GM18520 (cell line): Measurements from ENCODE around the gene NMT2.
A peak's percentile ranks its signal among the peaks of the same experiment; 100 is the strongest.

Source experiments
- ATAC-seq: cut with Tn5 transposase; IDR thresholded peaks from one replicate; pipeline ENCODE4 v1.9.1; 2021; ENCODE audit not compliant: unreplicated experiment

Gene NMT2

DNA sequence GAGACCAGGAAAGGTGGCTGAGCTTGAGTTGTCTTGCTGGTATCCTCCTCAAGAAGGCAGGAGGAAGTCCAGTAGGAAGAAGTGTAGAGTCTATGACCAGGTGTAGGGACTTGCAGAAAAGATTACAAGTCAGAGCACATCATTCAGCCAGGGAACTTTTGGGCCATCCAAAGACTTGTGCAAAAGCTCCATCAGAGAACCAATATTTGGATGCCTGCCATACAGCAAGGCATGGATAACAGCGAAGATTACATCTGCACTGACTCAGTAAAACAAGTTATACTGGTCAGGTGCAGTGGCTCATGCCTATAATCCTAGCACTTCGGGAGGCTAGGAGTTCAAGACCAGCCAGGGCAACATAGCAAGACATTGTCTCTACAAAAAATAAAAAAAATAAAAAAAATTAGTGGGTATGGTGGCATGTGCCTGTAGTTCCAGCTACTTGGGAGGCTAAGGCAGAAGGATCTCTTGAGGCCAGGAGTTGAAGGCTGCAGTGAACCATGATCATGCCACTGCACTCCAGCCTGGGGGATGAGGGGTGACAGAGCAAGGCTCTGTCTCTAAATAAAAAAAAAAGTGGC lies 13.2 kb upstream of the NMT2 start:
- ATAC-seq, result no peak

DNA sequence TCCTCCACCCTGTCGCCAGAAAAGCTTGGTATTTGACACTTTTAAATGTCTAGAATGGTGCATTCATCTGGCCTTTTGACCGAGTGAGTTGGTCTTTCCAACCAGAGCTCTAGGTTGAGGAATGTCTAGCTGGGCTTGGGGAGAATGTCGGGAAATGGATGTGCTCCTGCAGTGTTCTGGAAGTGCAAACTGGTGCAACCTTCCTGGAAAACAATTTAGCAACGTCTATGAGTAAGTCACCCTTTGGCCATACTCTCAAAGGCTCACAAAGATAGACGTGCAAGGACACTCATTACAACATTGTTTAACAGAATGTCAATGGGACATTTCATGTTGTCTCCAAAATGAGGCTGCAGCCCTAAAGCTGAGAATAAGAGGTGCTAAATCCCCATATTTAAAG lies 12.2 kb upstream of the NMT2 start:
- ATAC-seq, result no peak

DNA sequence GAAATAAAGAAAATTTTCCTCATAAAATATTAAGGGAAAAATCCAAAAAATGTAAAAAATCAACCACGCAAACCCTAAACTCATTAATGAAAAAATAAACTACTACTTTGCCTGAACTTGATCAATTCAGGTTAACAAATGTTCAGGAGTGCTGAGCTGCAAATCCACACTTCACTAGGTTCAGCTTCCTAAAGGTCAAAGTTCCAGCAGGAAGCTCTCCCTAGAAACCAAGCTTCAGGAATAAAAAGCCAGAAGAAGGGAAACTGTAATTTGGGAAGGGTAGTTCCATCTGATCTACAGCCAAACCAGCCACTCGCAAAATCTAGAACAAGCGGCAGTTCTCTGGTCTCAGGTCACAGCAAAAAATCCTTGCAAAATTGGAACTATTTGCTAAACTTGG lies 7.8 kb upstream of the NMT2 start:
- ATAC-seq, result no peak

DNA sequence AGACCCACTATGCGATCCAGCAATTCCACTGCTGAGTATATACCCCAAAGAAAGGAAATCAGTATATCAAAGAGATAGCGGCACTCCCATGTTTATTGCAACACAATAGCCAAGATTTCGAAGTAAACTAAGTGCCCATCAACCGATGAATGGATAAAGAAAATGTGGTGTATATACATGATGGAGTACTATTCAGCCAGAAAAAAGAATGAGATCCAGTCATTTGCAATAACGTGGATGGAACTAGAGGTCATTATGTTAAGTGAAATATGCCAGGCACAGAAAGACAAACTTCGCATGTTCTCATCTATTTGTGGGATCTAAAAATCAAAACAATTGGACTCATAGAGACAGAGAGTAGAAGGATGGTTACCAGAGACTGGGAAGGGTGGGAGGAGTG lies 7.1 kb upstream of the NMT2 start:
- no peak for ATAC-seq

DNA sequence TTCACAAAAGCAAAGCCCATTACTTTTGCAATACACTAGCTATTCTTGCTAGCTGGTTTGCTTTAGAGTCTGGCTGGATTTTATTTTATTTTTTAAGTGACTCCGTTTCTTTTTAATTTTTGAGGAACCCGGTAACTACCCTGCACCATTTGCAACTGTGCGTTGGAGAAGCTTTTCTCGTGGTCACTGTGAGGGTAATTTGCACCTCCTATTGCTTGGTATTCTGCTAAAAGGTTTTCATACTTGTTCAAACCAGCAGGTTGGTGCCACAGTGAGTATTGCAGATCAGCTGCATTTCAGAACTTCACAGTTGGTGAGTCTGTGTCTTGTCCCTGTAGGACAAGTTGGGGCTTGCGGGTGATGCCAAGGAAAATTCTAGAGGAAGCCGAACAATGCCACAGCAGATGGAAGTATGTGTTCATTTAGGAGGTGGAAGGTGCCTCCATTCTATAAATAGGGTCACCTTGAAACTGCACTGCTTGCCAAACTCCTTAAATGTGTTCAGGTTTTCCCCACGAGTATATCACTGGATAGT lies 3.9 kb upstream of the NMT2 start:
- ATAC-seq, result no peak

DNA sequence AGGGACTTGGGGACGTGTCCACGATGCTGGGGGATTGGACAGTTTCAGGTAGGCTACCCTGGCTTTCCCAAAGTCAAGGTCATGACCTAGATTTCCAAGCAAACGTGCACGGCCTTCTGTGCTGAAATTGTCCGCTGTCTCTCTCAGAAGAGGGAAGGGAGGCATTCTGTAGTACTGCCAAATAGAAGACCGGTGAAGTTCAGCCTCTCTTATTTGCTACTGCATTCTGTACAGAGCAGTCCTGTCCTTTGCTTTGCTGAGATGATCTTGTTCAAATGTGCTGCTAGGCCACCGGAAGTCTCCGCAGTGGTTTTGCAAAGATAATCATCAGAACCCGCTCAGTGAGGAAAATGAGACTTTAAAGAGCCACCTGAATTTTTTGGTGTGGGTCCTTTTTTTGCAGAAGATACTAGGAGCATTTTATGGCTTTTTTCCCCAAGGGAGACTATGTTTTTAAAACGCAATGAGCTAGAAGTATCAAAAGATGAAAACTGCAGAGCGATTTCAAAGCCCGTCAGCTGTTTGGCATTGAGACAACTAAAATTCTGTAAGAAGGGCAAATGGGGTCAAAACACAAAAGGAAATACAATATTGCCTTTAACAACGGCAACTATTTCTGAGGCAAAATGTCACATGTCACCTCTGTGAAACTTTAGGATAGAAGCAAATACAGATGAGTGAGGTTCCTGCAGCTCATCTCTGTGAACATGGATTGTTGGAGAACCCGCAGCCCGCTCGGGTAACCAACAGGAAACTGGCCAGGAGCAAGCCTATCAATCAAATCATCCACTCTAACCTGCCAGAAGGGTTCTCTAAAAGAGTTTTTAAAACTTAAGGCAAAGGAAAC lies 1.3 kb upstream of the NMT2 start:
- ATAC-seq, result no peak

DNA sequence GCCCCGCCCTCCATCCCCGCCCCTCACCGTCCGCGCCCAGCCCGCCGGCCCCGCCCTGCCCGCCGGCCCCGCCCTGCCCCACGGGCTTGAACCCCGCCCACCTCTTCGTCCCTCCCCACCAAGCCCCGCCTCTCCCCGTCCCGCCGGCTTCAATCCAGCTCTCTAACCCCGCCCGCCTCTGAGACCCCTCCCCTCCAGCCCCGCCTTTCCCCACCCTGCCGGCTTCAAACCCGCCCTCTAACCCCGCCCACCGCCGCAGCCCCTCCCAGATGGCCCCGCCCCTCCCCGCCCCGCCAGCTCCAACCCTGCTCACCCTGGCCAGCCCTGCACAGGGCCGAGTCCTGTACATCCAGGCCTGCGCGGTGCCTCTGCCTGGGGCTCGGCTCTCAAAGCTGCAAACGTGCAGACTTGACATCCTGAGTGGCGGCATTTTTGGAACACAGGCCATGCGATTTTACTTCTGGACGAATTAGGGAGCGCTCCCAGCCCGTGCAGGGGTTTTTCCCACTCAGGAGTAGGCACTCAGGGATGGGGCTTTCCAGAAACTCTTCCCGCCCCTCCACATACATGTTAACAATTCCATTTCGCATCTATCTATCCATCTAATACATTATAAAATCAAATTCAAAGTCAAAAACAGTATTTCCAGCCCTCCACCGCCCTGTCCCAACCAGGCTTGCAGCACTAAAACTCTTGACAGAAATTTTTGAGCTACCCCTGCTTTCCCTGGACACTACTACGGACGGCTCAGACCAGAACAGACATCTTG lies 477 bp upstream of the NMT2 start:
- peak; percentile 19 for ATAC-seq

DNA sequence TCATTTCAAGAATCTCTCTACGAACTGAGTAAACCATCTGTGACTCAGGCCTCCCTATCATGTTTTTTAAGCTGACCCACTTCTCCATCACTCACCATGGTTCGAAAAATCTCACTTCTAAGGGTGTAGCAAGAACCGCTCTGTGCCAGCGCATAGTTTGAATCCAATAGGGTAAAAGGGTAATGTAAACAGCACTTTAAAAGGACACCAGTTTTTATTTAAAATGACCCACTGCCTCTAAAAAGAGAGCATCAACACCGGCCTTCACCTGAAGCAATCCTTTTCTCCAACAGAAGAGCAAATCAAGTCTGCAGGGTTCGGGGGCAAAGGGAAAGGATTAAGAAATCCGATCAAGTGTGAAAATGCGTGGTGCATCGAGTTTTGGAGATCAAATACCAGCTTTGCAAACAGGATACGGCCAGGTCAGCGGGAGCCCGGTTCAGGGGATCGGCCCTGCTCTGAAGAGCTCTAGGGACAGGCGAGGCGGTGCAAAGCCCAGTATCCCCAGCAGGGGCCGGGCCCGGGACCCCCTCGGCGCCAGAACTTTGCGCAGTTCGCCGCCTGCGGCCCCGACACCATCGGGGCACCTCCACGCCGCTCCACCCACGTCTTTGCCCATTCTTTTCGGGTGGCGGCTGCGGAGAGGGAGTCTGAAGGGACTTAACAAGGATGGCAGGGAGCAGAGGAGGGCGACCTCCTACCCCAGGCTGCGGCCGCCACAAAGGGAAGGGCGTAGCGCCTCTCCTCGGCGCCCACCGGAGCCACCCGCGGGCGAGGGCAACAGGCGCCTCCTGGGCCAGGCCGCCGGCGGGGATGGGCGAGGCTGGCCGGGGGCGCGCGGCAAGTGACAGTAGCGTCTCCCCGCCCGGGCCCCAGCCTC lies 842 bp downstream of the NMT2 start:
- peak; percentile 14 for ATAC-seq

DNA sequence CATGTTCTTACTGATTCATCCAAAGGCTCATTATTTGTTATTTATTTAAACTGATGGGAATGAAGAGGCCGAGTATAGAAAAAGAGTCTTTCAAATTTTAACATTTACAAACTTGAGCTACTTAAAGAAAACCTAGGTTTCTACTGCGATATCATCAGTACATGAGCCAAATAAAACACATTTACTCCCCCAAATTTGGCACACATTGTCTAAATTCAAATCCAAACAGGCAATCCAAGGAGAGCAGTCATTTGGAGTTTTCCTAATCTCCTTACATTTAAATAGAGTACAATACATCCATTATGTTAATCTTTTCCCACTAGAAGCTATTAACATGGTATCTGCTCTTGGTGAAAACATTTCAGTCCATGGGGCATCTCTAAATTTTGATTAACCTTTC lies 2.2 kb downstream of the NMT2 start:
- no peak for ATAC-seq

DNA sequence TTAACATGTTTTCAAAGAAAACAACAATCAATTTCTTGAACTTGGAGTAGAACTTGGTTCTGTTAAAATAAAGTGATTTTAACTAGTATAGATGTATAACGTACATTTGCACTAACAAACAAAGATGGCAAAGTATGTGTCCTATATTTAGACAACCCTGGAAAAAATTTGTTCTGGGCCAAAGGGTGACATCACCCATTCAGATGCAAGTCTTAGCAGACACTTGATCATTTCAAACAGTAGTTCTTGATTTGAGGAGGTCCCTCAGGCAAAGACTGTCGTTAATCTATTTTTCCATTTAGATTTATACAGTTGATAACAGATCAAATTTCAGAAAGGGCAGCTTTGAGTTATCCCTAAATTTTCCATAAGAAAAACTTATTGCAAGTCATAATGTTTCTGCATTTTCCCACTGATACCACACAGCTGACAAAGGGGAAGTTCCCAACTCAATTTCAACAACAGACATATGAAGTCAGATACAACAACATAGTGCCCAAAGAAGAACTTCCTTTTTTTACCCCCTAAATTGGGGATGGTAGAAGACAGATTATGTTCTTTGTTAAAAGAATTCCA lies 5.2 kb downstream of the NMT2 start:
- ATAC-seq, result no peak

DNA sequence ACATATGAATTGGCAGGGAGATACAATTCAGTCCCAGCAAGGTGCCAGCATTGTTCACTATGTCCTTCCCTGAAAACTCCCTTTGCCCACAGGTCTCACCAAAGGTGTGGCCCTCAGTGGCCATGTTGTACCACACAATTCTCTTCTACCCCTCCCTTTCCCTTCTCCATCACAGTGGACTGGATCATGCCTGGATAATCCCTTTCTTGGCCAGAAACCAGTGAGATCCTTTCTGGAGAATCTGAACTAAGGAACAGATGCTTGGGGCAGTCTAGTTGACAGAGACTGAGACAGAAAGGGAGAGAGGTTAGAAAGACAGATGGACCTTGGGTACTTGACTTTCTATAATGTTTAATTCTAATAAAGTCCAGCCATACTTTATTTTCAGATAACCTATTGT lies 9.5 kb downstream of the NMT2 start:
- no peak for ATAC-seq

DNA sequence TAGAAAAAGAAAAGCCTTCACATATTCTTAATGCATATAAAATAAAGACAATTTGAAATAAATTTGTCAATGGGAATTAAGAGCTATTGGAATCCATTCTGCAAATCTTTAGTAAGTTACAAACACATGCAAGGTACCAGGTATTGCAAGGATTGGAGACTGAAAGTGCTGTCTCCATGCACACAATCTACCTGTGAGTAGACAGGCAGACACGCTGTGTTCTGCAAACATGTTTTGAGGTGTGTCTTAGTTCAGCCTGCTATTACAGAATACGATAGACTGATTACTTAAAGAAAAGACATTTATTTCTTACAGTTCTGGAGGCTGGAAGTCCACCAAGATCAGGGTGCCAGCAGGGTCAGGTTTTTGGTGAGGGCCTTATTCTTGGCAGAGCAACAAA lies 10.0 kb downstream of the NMT2 start:
- no peak for ATAC-seq

DNA sequence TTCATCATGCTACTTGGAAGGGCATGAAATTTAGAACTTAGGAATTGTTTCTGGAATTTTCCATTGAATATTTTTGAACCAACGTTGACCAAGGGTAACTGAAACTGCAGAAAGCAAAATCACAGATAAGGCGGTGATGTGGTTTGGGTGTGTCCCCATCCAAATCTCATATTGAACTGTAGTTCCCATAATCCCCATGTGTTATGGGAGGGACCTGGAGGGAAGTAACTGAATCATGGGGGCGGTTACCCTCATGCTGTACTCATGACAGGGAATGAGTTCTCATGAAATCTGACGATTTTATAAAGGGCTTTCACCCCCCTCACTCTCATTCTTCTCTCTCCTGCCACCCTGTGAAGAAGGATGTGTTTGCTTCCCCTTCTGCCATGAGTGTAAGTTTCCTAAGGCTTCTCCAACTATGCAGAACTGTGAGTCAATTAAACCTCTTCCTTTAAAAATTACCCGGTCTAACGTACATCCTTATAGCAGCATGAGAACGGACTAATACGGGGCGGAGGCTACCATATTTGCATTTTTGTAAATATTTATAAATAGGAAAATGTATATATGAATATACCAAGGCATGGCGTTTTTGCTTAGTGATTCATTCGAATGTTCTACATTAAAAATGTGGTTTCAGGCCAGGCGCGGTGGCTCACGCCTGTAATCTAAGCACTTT lies 12.4 kb downstream of the NMT2 start:
- ATAC-seq, result no peak

DNA sequence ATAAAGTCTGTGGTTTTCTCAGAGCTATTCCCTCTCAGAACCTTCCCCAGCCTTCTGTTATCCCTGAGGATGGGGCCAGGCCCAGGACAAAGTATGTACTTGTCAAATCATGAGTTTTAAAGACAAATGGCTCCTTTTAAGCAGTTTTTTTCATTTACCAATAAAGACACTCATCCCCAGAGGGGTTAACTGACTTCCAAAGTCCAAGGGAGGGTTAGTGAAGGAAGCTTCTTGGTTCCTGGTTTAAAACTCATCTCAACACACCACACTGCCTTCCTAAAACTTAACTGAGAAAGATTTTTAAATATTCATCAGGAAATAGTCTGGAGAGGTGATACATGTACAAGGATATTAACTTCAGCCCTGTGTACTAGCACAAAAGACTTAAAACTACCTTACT lies 15.9 kb downstream of the NMT2 start:
- no peak for ATAC-seq

DNA sequence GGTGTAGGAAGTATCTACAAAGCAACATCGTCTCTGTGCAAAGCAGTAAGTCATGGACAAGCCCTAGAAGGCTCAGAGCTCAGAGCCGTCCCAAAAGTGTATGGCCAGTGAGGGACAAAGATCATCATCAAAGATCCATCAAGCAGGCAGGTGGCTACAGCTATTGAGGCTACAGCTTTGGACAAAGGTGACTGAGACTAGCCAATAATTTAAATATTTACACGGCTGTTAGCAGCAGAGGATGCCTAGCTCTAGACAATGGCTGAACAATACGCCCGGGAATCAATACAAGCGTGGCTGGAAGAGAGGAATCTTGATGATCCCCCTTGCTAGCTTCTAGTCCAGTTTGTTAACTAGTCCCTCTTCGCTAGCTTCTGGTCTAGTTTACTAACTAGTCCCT lies 17.9 kb downstream of the NMT2 start:
- no peak for ATAC-seq

DNA sequence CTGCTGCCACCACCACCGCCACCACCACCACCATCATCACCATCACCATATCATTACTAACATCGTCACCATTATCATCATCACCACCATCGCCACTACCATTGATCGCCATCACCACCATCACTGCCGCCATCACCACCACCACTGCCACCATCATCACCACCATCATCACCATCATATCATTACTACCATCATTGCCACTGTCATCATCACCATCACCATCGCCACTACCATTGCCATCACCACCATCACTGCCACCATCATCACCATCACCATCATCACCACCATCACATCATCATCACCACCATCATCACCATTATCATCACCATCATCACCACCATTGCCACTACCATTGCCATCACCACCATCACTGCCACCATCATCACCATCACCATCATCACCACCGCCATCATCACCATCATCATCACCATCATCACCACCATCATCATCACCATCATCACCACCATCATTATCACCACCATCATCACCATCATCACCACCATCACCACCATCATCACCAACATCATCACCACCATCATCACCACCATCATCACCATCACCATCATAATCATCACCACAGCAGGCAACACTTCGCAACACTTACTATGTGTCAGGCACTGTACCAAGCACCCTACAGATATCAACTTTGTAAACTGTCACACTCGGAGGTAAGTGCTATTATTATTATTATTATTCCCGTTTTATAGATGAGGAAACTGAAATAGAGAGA lies 19.3 kb downstream of the NMT2 start:
- no peak for ATAC-seq

DNA sequence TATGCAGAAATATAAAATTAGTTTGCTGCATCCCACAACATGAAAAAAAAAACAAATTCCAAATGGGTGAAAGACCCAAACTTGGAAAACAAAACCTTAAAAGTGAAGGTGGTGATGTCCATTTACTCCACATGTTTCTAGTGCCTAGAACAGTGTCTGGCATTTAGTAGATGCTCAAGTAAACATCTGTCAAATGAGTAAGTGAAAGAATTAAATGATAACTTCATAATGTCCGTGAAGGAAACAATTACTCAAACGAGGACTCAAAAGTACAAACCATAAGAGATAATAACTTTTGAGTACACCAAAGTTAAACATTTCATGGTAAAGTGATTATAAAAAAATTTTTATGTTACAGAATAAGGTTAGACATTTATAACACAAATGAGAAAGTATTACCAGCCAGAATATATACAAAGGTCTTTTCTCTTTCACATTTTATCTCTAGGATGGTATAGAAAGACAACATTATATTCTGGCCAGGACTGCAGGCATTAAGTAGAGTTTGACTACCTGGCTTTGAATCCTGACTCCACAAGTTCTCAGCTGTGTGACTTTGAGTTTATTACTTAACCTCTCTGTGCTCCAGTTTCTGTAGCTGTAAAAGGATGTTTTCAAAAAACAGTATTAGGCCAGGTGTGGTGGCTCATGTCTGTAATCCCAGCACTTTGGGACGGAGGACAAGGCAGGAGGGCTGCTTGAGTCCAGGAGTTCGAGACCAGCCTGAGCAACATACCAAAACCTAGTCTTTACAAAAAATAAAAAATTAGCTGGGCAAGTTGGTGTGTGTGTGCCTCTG lies 20.7 kb downstream of the NMT2 start:
- ATAC-seq, result no peak

DNA sequence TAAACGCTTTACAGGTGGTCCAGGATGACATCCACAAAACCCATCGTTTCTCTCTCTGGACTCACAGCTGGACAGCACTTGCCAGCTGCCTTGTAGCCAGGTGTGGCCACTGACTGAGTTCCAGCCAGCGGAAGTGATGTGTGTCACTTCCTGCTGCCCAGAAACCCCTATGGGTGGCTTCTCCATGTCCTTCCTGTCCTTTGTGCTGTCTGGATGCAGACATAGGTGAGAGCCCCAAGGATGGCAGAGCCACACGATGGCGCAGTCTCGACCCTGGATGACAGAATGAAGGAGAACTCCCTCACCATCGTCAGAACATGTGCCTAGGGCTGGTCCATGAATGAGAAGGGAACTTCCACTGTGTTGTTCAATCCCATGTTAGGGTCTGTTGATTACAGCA lies 22.1 kb downstream of the NMT2 start:
- ATAC-seq, result no peak

DNA sequence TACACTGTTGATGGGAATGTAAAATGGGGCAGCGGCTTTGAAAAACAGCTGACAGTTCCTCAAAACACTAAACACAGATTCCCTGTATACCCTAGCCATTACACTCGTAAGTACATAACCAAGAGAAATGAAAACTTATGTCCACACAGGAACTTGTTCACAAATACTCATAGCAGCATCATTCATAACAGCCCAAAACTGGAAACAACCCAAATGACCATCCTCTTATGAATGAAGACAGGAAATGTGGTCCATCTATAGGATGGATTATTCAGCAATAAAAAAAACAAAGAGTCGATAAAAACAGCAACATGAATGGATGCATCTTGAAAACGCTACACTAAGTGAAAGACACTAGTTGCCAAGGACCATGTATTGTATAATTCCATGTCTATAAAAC lies 23.7 kb downstream of the NMT2 start:
- no peak for ATAC-seq
